Effector CD4-positive, alpha-beta T cell (primary cell): ENCODE data around the gene RELCH.
"Not testable (repeated sequence)": the region's sequence is repeated elsewhere in the genome, so short reads cannot be mapped to it uniquely, and the experiment has no call there.

Source experiments
- DNase-seq: peaks from one replicate; pipeline ENCODE4 v3.0.0-alpha.2; 2020
- total RNA-seq: gene quantifications from one replicate; lab custom pipeline; 2026; lab: John Stamatoyannopoulos, UW

Gene RELCH, protein sequence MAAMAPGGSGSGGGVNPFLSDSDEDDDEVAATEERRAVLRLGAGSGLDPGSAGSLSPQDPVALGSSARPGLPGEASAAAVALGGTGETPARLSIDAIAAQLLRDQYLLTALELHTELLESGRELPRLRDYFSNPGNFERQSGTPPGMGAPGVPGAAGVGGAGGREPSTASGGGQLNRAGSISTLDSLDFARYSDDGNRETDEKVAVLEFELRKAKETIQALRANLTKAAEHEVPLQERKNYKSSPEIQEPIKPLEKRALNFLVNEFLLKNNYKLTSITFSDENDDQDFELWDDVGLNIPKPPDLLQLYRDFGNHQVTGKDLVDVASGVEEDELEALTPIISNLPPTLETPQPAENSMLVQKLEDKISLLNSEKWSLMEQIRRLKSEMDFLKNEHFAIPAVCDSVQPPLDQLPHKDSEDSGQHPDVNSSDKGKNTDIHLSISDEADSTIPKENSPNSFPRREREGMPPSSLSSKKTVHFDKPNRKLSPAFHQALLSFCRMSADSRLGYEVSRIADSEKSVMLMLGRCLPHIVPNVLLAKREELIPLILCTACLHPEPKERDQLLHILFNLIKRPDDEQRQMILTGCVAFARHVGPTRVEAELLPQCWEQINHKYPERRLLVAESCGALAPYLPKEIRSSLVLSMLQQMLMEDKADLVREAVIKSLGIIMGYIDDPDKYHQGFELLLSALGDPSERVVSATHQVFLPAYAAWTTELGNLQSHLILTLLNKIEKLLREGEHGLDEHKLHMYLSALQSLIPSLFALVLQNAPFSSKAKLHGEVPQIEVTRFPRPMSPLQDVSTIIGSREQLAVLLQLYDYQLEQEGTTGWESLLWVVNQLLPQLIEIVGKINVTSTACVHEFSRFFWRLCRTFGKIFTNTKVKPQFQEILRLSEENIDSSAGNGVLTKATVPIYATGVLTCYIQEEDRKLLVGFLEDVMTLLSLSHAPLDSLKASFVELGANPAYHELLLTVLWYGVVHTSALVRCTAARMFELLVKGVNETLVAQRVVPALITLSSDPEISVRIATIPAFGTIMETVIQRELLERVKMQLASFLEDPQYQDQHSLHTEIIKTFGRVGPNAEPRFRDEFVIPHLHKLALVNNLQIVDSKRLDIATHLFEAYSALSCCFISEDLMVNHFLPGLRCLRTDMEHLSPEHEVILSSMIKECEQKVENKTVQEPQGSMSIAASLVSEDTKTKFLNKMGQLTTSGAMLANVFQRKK
- 129 reads per million, percentile 87 among the genes with 10 or more reads in this experiment for total RNA-seq

DNA sequence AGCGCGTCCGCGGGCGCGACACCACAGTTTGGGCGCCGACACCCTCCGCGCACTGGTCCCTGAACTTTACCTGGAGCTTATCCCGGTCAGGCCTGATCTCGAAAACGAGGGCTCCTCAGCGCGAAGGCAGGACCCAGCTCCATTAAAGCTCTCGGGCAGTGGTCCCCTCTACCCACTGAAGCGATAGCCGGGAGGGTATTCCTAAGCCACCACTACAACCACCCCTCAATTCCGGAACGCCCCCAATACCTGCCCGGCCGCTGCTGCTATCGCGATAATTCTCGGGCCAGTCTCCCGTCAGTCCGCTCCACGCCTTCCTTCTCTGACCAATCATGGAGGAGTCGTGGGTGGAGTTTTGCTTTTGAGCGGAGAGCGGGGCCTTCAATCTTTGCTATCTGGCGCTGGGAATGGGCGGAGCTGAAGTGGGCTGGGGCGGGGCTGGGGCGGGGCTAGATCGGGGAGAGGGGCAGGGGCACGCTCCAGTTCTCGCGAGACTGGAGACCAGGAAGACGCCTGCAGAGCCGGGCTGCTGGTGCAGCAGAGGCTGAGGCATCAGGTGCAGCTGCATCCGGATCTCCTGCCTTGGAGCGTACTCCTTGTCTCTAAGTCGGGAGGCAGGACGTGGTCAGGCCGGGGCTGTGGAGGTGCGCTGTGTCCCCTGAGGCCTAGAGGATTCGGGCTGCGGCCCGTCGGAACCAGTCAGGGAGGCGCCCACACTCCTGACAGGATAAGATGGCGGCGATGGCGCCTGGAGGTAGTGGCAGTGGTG is at the start of gene RELCH, which contains the start of gene PIGN:
TSS of gene RELCH (plus strand) at position 482 of the 769 bp plus-strand sequence. CDS start at position 733, 251 bp downstream.
TSS of gene PIGN (minus strand) at position 283 of the 769 bp plus-strand sequence. CDS start 25,703 bp downstream, outside the sequence.
- DNase-seq: peak; percentile 96

GRCh38 chr18:62138461-62139235 is 48.4 kb upstream of the RELCH start:
- no peak for DNase-seq

DNA sequence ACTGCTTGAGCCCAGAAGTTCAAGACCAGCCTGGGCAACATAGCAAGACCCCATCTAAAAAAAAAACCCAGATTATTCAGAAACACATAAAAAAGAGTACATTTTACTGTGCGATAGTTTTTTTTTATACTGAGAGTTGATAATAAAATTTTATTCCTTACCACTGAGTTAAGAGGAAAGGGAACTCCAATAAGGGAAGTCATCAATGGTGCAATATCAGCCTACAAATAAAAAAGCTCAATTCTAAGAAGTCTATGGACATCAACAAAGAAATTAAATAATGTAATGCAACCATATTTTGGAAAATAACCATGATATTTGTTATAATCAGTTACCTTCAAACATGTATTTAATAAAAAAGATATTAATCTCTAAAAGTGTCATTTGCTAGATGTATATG is 46.8 kb upstream of the RELCH start:
- DNase-seq: no peak

GRCh38 chr18:62144338-62144737 is 42.7 kb upstream of the RELCH start:
- DNase-seq: no peak

DNA sequence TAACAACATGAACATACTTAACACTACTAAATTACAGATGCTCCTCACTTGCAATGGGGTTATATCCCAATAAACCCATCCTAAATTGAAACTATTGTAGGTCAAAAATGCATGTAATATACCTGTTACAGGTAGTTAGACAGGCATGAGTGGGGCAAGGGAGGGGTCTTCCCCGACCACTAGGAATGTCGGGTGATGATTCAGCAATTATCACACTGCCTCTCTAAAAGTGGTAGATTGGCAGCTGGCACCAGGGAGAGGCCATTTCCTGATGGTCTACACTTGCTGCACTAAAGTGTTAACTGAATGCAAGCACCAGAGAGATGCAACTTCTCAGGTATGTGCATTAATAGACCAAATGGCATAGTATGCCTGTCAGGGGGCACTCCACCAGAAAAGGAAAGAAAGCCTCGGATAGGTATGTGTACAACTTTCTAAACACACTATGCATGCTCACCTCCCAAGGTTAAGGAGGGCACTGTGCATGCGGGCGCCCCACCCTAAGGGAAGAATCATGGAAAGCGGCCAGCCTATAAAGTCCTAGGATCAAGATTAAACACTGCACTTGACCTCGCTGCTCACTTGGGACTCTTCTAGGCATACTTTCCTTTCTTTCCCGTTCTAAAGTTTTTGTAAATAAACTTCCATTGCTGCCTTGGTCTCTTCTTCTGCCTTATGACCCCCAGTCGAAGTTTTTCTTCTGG is 35.8 kb upstream of the RELCH start:
- no peak for DNase-seq

DNA sequence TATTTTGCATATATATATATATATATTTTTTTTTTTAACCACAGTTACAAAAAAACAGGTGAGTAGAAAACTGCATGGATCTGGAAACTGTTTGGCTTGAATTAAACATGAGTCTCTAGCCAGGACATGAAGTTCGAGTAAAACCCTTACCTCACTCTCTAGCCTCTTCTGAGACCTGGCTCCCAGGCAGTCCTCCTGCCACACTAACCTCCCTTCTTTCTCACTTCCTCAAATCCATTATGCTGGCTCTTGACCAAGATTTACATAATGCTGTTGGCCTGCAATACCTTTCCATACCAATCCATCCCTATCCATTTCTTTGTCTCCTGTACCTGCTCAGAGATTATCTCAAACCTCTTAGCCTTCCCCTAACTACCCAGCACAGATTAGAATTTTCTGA is 34.2 kb upstream of the RELCH start:
- no peak for DNase-seq

DNA sequence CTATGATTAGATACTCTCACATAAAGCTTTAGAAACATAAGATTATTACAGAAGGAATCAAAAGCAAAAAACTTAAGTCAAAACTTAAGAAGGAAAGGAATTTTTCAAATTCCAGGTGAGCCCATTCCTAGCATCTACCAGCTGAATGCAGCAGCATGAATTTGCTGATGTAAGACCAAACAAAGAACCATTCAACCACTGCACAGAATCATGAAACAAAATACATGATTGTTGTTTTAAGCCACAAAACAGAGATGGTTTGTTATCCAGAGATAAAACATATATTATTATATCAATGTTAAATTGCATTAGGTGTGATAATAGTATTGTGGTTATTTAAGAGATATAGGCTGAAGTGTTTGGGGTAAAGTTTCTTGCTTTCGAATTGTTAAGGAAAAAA is 29.2 kb upstream of the RELCH start:
- no peak for DNase-seq

GRCh38 chr18:62164310-62164709 is 22.7 kb upstream of the RELCH start:
- DNase-seq: no peak

- no peak for DNase-seq
Observed at GRCh38 chr18:62164855-62165487, 22.1 kb upstream of the RELCH start.

- no peak for DNase-seq
Observed at GRCh38 chr18:62165583-62165982, 21.5 kb upstream of the RELCH start.

- not testable (repeated sequence) for DNase-seq
Observed at GRCh38 chr18:62166524-62166923, 20.5 kb upstream of the RELCH start.

GRCh38 chr18:62170857-62171256 is 16.2 kb upstream of the RELCH start:
- DNase-seq: no peak

- DNase-seq: no peak
Observed at GRCh38 chr18:62172298-62172697, 14.8 kb upstream of the RELCH start.

DNA sequence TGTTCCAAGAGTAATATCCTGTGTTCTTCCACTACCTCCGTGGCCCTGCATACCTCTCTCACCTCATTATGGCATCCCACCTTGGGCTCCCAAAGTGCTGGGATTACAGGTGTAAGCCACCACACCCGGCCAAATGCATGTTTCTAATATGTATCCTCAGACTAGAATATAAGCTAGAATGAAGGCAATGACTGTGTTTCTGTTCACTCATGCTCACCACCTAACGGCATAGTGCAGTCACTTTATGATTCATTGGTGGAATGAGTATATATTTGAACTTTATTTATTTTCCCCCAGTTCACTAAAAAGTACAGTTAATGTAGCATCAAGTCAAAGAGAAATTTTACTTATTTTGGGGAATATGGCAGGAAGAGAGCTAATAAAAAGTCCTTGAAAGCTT is 11.5 kb upstream of the RELCH start:
- DNase-seq: no peak

DNA sequence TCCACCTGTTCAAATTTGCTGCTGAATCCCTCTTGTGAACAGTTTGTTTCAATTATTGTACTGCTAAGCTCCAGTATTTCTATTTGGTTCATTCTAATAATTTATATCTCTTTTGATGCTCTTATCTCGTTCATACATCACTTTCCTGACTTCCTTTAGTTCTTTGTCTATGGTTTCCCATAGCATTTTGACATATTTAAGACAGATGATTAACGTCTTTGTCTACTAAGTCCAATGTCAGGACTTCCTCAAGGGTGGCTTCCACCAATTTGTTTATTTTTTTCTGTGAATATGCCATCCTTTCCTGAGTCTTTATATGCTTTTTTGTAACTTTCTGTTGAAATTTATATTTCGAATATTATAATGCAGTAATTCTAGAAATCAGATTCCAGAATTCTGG is 9.8 kb upstream of the RELCH start:
- DNase-seq: no peak

GRCh38 chr18:62179213-62179612 is 7.8 kb upstream of the RELCH start:
- no peak for DNase-seq

- DNase-seq: no peak
Observed at GRCh38 chr18:62182220-62182619, 4.8 kb upstream of the RELCH start.

- DNase-seq: peak; percentile 41
Observed at GRCh38 chr18:62183578-62184195, 3.4 kb upstream of the RELCH start.

DNA sequence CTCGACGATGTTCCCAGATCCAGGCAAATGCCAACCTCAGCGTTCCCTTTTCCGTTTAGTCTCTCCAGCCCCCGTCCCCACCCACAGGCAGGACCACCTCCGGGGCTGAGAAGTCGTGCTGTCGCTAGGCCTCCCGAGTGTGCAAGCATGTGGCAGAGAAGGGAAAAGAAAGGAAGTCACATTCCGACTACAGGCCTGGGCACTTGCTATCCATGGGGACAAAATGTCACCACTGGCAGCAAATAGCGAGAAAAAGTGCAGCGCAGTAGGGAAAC is 619 bp upstream of the RELCH start:
- no peak for DNase-seq
